Stimulated activated CD8-positive, alpha-beta memory T cell treated with anti-CD3 and anti-CD28 coated beads, Interleukin-4, amount 100 ng/mL, for 24 hours (primary cell): ENCODE data around the gene MOXD1.
A peak's percentile ranks its signal among the peaks of the same experiment; 100 is the strongest.
"Not testable (repeated sequence)": the region's sequence is repeated elsewhere in the genome, so short reads cannot be mapped to it uniquely, and the experiment has no call there.

Experiments
- DNase-seq: peaks from one replicate; pipeline ENCODE4 v3.0.0-alpha.2; 2020; ENCODE audit warnings: low read depth

Gene MOXD1

DNA sequence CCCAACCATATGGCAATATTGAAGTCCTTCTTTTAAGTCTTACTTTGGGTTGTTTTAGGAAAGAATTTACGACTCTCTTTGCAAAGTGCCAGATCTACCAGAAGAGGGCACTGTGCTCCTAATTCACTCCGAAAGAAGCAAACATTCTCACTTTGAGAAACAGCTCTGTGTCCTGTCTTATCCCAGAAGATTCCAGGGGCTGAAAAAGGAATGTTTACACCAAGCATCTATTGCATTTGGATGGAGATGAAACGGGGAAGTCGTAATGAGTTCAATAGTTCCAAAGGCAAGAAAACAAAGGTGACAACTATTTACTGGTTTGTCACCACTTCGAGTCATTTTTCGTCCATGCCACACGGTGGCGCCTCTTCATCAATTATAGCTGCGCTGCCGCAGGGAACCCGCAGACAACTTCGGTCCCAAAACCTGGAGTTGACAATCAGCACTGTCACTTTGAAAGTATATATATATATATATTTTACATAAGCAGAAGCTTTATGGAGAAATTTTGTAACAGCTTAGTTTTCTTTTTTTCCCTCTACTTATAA, 121.6 kb downstream of the MOXD1 start:
- DNase-seq: peak; percentile 50

DNA sequence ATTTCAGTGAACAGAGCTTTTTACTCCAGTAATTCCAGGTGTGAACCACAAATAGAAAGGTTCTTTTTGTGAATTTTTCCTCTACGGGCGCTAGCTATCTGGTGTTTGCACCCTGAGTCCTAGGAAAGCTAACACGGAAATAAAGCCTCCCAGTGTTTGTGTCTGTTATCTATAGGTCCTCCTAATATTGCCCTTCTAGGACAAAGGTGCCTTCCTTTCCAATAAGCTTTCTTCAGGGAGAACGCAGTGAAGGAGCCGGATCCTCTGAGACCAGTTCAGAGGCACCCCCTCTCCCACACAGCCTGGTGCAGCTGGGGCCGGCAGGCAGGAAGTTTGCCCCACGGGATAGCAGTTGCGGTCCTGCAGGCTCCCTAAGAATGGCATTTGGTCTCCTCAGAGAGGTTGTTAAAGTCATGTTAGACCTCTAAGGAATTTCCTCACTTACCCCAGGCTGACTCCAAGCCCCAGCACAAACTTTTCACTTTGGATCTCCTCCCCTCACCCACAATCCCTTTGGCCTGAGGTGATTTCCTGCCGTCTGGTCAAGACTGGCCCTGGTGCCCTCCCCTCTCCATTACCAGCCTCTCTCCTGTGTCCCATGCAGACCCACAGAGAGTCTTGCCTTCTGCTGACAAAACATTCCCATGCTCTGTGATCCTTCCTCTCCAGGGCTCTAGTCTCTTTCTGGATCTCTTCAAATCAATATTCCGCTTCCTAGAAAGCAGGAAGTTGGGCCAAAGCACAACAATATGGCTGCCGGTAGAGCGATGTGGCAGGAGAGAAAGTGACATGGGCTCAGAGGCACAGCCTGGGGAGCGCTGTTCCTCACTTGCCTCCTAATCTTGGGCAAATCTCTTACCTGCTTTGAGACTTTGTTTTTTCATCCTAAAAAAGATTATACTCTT, 126.0 kb downstream of the MOXD1 start:
- no peak for DNase-seq

DNA sequence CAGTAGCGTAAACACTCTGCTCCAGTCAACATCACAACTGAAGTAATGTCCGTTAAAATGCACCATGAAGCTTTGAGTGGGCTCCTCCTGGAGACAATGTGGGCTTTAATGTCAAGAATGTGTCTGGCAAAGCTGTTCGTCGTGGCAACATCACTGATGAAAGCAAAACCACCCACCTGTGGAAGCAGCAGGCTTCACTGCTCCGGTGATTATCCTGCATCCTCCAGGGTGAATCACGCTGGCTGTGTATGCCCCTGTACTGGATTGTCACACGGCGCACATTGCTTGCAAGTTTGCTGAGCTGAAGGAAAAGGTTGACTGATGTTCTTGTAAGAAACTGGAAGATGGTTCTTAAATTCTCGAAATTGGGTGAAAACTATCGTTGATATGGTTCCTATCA, 128.5 kb downstream of the MOXD1 start:
- no peak for DNase-seq

DNA sequence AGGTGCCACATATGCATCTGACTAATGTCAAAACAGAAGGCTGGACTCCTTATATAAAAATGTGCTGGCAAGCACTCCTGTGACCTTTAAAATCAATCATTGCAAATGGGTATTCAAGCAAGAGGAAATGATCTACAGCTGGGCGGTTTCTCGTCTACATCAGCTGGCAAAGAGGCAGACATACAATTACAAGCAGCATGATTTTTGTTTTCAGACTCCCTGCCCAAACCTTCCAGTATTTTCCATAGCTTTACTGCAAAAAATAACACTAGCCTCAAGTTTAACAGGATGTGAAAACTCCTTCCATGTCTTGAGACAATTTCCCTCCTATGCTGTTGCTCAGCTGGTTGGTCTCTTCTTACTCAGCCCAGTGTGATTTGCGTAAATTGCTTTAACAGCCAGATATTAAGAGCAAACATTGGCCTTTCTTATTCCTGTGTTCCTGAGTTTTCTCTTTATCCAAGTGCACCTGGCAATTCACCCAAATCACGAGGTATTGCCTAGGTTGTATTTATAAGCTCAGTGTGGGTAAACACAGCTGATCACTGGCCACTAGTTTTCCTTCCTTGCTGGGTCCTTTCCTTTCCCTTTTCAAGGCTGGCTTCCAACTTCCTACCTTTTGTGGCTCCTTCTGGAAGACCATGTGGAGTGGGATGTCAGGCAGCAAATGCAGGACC, 130.4 kb downstream of the MOXD1 start:
- no peak for DNase-seq

DNA sequence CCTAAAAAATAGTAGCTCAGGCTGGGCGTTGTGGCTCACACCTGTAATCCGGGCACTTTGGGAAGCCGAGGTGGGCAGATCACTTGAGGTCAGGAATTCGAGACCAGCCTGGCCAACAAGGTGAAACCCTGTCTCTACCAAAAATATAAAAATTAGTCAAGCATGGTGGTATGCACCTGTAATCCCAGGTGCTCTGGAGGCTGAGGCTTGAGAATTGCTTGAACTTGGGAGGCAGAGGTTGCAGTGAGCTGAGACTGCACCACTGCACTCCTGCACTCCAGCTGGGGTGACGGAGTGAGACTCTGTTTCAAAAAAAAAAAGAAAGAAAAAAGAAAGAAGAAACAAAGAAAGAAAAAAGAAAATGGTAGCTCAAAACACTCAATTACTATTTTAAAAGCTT, 132.6 kb downstream of the MOXD1 start:
- DNase-seq: not testable (repeated sequence)

DNA sequence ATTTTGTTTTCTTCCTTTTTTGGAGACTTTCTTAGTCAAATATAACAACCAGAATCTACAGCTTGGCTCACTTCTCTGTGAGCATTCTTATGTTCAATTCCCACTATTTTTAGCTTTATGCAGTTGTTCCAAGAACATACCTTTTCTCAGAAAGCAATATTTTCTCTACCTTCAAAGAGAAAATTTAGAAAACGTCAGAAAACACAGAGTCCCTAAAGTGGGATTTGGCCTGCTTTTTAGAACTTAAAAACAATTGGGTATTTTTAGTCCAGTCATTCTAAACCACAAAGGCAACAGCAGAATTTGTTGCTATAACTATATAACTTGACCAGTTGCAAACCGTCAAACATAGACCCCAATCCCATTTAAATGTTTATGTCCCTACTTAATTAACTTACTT, 133.1 kb downstream of the MOXD1 start:
- DNase-seq: no peak

DNA sequence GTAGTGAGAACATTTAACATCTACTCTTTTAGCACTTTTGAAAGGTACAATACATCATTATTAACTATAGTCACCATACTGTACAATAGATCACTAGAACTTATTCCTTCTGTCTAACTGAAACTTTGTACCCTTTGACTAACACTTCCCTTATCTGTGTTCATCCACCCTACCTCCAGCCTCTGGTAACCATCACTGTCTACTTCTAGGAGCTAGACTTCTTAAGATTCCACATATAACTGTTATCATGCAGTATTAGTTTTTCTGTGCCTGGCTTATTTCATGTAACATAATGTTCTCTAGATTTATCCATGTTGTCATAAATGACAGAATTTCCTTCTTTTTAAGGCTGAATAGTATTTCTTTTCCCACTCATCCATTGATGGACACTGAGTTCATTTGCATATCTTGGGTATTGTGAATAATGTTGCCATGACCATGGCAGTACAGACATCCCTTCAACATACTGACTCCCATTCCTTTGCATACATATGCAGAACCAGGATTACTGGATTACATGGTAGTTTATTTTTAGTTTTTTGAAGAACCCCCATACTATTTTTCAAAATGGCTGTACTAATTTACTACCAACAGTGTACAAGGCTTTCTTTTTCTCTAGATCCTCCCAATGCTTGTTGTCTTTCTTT, 135.7 kb downstream of the MOXD1 start:
- no peak for DNase-seq

DNA sequence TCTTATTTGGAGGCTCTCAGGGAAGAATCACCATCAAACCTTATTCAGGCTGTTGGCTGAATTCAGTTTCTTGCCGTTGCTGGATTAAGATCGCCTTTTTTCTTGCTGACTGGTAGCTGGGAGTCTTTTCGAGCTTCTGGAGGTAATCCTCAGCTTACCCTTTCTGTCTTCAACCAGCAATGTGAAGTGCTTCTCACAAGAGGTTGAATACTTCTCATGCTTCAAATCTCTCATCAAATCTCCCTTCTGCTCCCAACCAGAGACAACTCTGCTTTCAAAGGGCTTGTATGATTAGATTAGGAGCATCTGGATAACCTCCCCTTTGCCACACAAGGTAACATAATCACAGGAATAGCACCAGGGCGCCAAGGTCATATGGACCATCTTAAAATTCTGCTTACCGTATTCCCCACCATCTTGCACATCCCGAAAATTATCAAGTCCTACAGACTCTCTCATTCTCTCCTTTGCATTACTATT, 137.2 kb downstream of the MOXD1 start:
- no peak for DNase-seq

DNA sequence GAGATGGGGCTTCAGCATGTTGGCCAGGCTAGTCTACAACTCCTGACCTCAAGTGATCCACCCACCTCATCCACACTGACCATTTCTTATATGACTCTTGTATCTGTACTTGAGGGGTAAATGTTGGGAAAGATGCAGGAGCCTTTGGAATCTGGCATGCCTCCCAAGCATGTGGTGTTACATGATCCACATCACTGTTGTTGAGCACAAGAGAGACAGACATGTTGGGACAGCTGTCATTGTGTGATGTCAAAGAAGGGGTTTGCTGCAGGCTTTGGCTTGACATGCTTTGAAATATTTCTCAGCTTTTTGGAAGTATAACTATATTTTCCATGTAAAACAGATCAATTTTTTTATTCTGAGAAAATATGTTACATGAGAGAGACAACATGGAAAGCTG, 139.9 kb downstream of the MOXD1 start:
- DNase-seq: no peak

DNA sequence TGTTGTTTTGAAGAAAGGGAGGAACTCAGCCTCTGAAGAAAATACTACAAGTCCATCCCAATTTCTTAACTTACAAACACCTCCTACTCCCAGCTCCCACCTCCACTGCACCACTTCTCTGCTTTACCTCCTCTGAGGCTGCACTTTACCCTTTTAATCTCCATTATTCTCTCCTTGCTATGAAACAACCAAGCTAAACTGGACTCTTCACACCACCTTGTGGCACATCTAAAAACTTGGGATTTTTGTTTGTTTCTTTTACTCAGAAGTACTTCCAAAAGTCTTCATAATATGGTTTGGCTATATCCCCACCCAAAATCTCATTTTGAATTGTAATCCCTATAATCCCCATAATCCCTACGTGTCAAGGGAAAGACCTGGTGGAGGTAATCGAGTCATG, 142.2 kb downstream of the MOXD1 start:
- no peak for DNase-seq

DNA sequence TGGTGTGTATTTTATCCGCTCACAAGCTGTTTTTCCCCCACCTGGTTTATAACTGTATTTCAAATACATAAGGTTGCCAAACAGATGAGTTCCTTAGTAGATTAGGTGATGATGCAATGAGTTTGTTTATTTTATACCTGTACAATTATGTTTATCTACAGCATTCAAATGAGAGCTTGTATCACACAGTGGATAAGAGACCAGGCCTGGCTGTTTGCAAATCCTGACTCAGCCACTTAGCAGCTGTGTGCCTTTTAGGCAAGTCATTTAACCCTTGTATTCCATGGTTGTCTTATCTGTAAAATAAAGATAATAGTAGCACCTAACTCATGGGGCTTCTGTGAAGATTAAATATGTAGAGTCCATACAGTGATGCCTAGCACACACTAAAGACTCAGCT, 143.7 kb downstream of the MOXD1 start:
- DNase-seq: no peak

DNA sequence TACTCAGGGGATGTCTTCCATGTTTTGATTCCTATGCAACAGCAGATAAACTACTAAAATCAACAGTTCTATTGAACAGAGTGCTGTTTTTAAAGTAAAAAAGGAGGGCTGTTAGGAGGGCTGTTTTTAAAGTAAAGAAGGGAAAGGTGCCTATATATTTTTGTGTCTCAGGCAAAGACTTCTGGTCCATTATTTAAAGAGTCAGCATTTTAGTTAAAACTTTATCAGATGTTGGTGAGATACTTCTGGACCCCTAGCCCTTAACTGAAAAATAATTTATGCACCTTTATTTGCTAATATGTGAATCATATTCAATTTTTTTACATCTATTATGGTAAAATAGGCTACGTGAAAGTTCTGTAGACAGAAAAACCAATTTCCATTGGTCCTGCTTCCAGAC, 144.8 kb downstream of the MOXD1 start:
- DNase-seq: no peak

DNA sequence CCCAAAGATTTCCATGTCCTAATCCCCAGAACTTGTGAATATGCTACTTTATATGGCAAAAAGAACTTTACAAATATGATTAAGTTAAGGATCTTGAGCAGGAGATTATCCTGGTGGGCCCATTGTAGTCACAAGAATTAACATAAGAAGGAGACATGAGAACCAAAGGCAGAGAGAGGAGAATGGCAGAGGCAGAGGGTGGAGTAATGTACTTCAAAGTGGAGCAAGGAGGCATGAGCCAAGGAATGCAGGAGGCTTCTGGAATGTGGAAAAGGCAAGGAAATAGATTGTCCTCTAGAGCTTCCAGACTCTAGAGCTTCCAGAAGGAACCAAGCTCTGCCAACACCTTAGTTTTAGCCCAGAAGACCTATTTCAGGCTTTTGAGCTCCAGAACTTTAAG, 147.4 kb downstream of the MOXD1 start:
- DNase-seq: no peak

DNA sequence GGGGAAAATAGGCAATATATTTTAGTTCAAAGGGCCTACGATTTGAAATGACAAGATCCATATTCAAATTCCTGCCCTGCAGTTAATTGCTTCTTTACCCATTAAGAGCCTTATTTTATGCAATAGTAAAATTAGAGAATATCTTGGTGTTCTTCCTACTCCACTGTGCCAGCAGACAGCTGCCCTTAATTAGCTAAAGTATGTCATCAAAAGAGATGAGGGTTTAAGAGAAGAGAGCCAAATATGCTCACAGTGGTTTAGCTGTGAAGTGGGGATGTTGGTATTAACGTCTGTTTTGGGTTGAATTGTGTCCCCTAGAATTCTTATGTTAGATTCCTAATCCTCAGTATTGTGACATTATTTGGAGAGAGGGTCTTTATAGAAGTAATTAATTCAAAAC, 148.1 kb downstream of the MOXD1 start:
- DNase-seq: no peak

DNA sequence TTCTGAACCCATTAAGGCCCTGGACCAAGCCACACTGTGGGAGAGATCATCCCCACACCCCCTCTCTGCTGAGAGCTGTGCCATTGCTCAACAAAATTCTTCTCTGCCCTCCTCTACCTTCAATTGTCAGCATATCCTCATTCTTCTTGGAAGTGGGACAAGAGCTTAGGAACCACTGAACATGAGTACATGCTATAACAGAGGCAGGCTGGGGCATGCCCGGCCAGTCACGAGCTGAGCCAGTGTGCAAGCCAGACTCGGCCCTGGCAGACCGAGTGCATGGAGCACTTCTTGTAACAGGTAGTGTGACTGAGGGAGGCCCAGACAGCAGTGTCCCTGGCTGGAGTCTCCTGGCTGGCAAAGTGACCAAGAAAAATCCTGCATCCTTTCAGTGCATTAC, 149.2 kb downstream of the MOXD1 start:
- no peak for DNase-seq

DNA sequence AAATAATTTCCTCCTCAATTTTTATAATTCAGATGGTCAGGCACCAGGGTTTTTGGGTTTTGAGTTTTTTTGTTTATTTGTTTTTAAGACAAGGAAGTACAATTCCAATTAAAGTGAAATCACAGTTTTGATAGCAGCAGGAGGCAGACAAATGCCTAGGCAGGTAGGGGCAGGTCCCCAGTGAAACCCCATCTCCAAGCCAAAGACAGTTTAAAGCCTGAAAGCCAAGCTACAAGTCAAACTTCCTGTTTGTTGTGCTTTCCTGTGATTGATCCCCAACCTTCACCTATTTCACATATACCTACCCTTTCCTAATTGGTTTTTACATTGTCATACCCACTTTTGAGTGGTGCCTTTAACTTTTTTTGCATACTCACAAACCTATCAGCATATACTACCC, 149.6 kb downstream of the MOXD1 start:
- no peak for DNase-seq

DNA sequence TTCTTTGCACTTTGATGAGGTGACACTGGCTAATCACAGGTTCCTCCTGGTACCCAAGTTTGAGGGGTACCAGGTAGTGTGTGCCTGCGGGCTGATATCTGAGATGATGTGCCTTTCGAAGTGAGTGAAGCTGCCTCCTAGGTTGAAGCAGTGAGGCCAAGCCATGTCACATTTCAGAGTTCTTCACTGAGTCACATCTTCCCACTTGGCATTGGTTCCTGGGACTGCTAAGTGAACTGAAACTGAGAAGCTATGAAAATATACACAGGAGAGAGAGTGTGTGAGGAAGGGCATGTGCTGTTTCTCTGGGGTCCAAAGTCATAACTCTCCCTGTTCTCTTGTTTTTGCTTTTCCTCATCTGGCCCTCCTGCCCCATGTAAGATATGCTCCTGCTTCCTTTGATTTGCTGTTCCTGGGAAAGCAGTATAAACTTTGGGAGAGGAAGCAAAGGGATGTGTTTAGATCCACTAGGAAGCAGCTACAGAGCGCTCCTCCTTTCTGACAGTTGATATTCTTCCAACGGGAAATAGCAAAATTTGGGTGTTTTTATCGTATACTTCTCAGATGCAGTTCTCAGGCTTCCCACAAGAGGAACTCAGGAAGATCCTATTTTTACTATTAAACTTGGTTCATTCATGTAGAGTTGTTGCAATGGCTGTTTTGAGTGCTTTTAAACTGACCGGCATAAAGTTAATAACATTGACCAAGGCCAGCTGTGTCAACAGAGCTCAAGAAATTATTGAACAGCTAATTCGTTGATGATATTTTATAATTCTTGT, 153.7 kb downstream of the MOXD1 start:
- no peak for DNase-seq

DNA sequence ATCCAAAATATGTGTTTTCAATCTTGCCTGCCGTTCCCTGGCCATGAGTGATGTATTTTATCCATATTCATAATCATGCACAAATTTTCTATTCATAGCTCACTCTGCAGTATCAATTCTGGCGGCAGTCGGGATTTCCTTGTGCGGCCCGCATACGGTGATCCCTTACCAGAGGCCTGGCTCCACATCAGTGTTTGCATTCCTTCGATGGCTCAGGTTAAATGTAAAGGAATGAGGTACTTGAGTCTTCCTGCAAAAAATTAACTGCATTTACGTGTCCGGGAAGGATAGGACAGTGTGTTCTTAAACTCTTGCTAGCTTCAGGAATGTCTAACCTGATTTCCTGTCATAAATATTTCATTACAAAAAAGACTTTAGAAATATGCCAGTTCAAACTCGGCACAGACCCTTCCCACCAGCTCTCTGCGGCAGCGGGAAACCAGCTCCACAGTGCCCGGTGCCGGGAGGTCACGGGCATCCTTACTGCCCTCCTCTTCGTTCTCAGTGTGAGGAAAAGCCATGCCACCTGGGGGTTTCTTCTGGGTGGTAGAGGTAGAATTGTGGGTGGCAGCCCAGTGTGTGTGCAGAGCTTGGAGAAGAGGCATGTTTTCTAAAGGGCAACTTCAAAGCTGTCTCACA, 154.5 kb downstream of the MOXD1 start:
- DNase-seq: no peak

DNA sequence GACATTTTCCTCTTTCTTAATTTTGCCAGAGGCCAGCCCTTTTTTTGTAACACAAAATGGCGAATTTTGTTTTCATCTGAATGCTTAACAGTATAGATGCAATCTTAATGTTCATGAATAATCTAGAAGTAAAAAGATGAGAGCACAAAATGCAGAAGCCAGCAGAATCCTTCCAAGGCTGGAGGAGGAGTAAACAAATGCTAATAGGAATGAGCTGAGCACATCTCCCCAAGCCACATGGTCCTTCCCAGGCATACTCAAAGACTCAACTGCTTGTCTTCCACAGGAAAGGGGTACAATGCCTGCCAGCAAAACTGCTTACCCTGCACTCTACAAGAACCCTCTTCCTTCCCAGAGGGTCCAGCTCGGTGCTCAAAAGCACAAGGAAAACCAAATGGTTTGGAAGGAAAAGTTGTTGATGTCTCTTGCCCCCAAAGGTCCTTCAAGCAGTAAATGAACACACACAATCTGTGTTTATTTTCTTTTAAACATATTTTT, 155.1 kb downstream of the MOXD1 start:
- DNase-seq: no peak
